Upper lobe of right lung (tissue), 1 donor: ENCODE data around the gene POM121L2. TPM values are rescaled to one million over a fixed set of nuclear protein-coding genes. Genes with fewer than 3 reads are reported as not detected.

ENCODE experiments used
- ATAC-seq: fragments of 200-7000 bp; cut with Tn5 transposase; one replicate; pipeline ENCODE4 v1.9.1; 2020; ENCODE audit warnings: mild to moderate bottlenecking, moderate library complexity
- DNase-seq: peaks from one replicate; pipeline ENCODE4 v3.0.0-alpha.2; 2020
- H3K27ac ChIP-seq: fragments of 200-600 bp; one replicate; pipeline ENCODE4 v1.8.0; 2022
- H3K27me3 ChIP-seq: fragments of 200-600 bp; one replicate; pipeline ENCODE4 v1.8.0; 2022; ENCODE audit warnings: mild to moderate bottlenecking
- H3K36me3 ChIP-seq: fragments of 200-600 bp; one replicate; pipeline ENCODE4 v1.8.0; 2022
- H3K4me1 ChIP-seq: fragments of 200-600 bp; one replicate; pipeline ENCODE4 v1.8.0; 2022
- H3K4me3 ChIP-seq: fragments of 200-600 bp; one replicate; pipeline ENCODE4 v1.8.0; 2022; ENCODE audit warnings: mild to moderate bottlenecking
- H3K9me3 ChIP-seq: fragments of 200-600 bp; one replicate; pipeline ENCODE4 v1.8.0; 2022
- CTCF ChIP-seq: fragments of 200-600 bp; IDR thresholded peaks from one replicate; pipeline ENCODE4 v1.8.0; 2022; ENCODE audit warnings: antibody characterized with exemption
- intact Hi-C: fragments of 100-400 bp; cut with DNase I; formaldehyde crosslinking; loops from one replicate; pipeline ENCODE4 v1.11.0; 2022
- total RNA-seq: library from RNA; stranded (reverse); fragmentation: NEBNext Ultra II Directional; extraction: Animal tissue kit (Norgen Biotek cat#: 25700); gene quantifications from one replicate; pipeline ENCODE4 v1.2.1, GENCODE V29; 2021
- donor health status: DM: no; HTN: yes; CAD: no; lungs with severe emphysema.

The POM121L2 gene
- total RNA-seq, 1 donor from 2014 or later, result not detected

GRCh38 chr6:27318973-27319372 lies 6.9 kb upstream of the POM121L2 start:
- intact Hi-C loops, result no loop called here
- no peaks in the 10 kb centered on the region for H3K9me3 ChIP-seq
- ATAC-seq (no peak), DNase-seq (no peak)
- no peak overlapping the region for H3K4me3 ChIP-seq
- no peaks in the 10 kb centered on the region for H3K4me1 ChIP-seq
- H3K27ac ChIP-seq, result no peak overlapping the region
- peaks cover 26% of the 10 kb centered on the region for H3K27me3 ChIP-seq
- H3K36me3 ChIP-seq, result no peaks in the 10 kb centered on the region
- no peak for TF ChIP-seq CTCF

GRCh38 chr6:27314046-27314445 lies 2.0 kb upstream of the POM121L2 start:
- intact Hi-C loops, result no loop called here
- no peak for ATAC-seq
- no peak overlapping the region for H3K4me3 ChIP-seq
- no peak for TF ChIP-seq CTCF
- H3K27ac ChIP-seq, result no peak overlapping the region
- H3K27me3 ChIP-seq, result peaks cover 60% of the 10 kb centered on the region
- H3K9me3 ChIP-seq, result no peaks in the 10 kb centered on the region
- no peak for DNase-seq
- H3K4me1 ChIP-seq, result peaks cover 12% of the 10 kb centered on the region
- H3K36me3 ChIP-seq, result no peaks in the 10 kb centered on the region

- H3K4me1 ChIP-seq, result peaks cover 12% of the 10 kb centered on the region
- no peak for ATAC-seq
- peaks cover 69% of the 10 kb centered on the region for H3K27me3 ChIP-seq
- no peaks in the 10 kb centered on the region for H3K36me3 ChIP-seq
- no peak for DNase-seq
- intact Hi-C loops, result no loop called here
- H3K4me3 ChIP-seq, result peak overlapping the region; percentile 50
- no peaks in the 10 kb centered on the region for H3K9me3 ChIP-seq
- no peak overlapping the region for H3K27ac ChIP-seq
- no peak for TF ChIP-seq CTCF
Measured at GRCh38 chr6:27312950-27313271, 838 bp upstream of the POM121L2 start.

- Histone ChIP-seq H3K4me1 (peaks cover 12% of the 10 kb centered on the region), H3K9me3 (no peaks in the 10 kb centered on the region), H3K27ac (no peak overlapping the region), H3K27me3 (peaks cover 76% of the 10 kb centered on the region), H3K4me3 (peak overlapping the region; percentile 50), H3K36me3 (no peaks in the 10 kb centered on the region)
- ATAC-seq, result peak; percentile 12
- intact Hi-C loops, result no loop called here
- TF ChIP-seq CTCF, result no peak
- DNase-seq, result no peak
Measured at GRCh38 chr6:27311806-27312145, 297 bp downstream of the POM121L2 start.

- H3K27me3 ChIP-seq, result peaks cover 71% of the 10 kb centered on the region
- ATAC-seq, result no peak
Measured at GRCh38 chr6:27303613-27304272, 8.3 kb downstream of the POM121L2 start.

More at GRCh38 chr6:27303613-27304272, 8.3 kb downstream of the POM121L2 start:
- no peak for TF ChIP-seq CTCF
- H3K27ac ChIP-seq, result no peak overlapping the region
- intact Hi-C loops, result no loop called here
- H3K36me3 ChIP-seq, result no peaks in the 10 kb centered on the region
- no peaks in the 10 kb centered on the region for H3K9me3 ChIP-seq
- H3K4me1 ChIP-seq, result no peaks in the 10 kb centered on the region
- no peak overlapping the region for H3K4me3 ChIP-seq
- DNase-seq, result no peak
